ENCODE results near the gene FOXP1.

GRCh38 chr3:71503525-71504249, 79.8 kb downstream of the FOXP1 start:
- TF ChIP-seq, protein P1, sequence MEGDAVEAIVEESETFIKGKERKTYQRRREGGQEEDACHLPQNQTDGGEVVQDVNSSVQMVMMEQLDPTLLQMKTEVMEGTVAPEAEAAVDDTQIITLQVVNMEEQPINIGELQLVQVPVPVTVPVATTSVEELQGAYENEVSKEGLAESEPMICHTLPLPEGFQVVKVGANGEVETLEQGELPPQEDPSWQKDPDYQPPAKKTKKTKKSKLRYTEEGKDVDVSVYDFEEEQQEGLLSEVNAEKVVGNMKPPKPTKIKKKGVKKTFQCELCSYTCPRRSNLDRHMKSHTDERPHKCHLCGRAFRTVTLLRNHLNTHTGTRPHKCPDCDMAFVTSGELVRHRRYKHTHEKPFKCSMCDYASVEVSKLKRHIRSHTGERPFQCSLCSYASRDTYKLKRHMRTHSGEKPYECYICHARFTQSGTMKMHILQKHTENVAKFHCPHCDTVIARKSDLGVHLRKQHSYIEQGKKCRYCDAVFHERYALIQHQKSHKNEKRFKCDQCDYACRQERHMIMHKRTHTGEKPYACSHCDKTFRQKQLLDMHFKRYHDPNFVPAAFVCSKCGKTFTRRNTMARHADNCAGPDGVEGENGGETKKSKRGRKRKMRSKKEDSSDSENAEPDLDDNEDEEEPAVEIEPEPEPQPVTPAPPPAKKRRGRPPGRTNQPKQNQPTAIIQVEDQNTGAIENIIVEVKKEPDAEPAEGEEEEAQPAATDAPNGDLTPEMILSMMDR (IDR thresholded peaks at IDR 0.05; ENCODE audit: poor library complexity), result no peak
- TF ChIP-seq EZH2 (IDR thresholded peaks at IDR 0.05; ENCODE audit: borderline replicate concordance) (no peak), EZH2phosphoT487 (IDR thresholded peaks at IDR 0.05; ENCODE audit: low read depth, severe bottlenecking, unreplicated experiment) (no peak)
